MCF 10A (cell line): ENCODE results near the gene CYB561A3. TPM values are rescaled to one million over a fixed set of nuclear protein-coding genes. Genes with fewer than 3 reads are reported as not detected.

ENCODE experiments used
- BruUV-seq: library from RNA; stranded (reverse); fragments of 400-500 nt; replicated peaks from 2 replicates; lab custom pipeline; 2021; lab: Mats Ljungman, UMichigan
- CTCF ChIA-PET: fragments of 300-600 bp; sonication (Branson Sonifier 250); formaldehyde crosslinking; extraction: SDS; loops from one replicate; lab custom pipeline; 2021; ENCODE audit warnings: antibody characterized with exemption, inconsistent platforms; lab: Yijun Ruan, JAX
- POLR2A ChIA-PET: fragments of 300-600, 350-650 bp; sonication (Branson Sonifier 250); formaldehyde crosslinking; extraction: SDS; loops from one replicate; lab custom pipeline; 2020; ENCODE audit warnings: antibody characterized with exemption, inconsistent platforms; lab: Yijun Ruan, JAX
- DNase-seq: peaks from one replicate; pipeline ENCODE4 v3.0.0-alpha.2; 2018; ENCODE audit not compliant: unreplicated experiment
- H3K27ac Mint-ChIP-seq: one replicate; pipeline ENCODE4 v1.8.0; 2022; ENCODE audit warnings: mild to moderate bottlenecking, low read depth, mixed read lengths; ENCODE audit not compliant: unreplicated experiment
- H3K27me3 Mint-ChIP-seq: one replicate; pipeline ENCODE4 v1.8.0; 2022; ENCODE audit warnings: mixed read lengths; ENCODE audit not compliant: insufficient read depth, unreplicated experiment
- H3K36me3 Mint-ChIP-seq: one replicate; pipeline ENCODE4 v1.8.0; 2022; ENCODE audit warnings: mild to moderate bottlenecking, moderate library complexity, mixed read lengths; ENCODE audit not compliant: insufficient read depth, unreplicated experiment
- H3K4me1 Mint-ChIP-seq: one replicate; pipeline ENCODE4 v1.8.0; 2022; ENCODE audit warnings: mixed read lengths; ENCODE audit not compliant: insufficient read depth, unreplicated experiment
- H3K4me3 Mint-ChIP-seq: one replicate; pipeline ENCODE4 v1.8.0; 2022; ENCODE audit warnings: mild to moderate bottlenecking, moderate library complexity, mixed read lengths; ENCODE audit not compliant: unreplicated experiment
- H3K9me3 Mint-ChIP-seq: one replicate; pipeline ENCODE4 v1.8.0; 2022; ENCODE audit warnings: mixed read lengths; ENCODE audit not compliant: unreplicated experiment
- intact Hi-C: fragments of 100-400 bp; cut with micrococcal nuclease; formaldehyde crosslinking; loops from 2 replicates; pipeline ENCODE4 v1.14.1; 2022
- total RNA-seq: library from RNA; stranded (reverse); gene quantifications from 2 replicates; pipeline ENCODE4 v1.2.3, GENCODE V29; 2022
- TF ChIP-seq, protein P1 (sequence below): fragments of 200-600 bp; IDR thresholded peaks from one replicate; pipeline ENCODE4 v1.8.0; 2022; ENCODE audit warnings: antibody characterized with exemption, mild to moderate bottlenecking; ENCODE audit not compliant: unreplicated experiment

Gene CYB561A3
- total RNA-seq, 1 experiment from 2014 or later: 28.4 TPM

- CTCF ChIA-PET: interaction anchor here (3.0 kb wide), 1 partner anchor 8 kb away, joined by 23 read pairs; no protein-coding TSS in a partner anchor
Observed at GRCh38 chr11:61343792-61344745, 17.6 kb downstream of the CYB561A3 start.

GRCh38 chr11:61342207-61342803 is 19.4 kb downstream of the CYB561A3 start:
- TF ChIP-seq, protein P1, sequence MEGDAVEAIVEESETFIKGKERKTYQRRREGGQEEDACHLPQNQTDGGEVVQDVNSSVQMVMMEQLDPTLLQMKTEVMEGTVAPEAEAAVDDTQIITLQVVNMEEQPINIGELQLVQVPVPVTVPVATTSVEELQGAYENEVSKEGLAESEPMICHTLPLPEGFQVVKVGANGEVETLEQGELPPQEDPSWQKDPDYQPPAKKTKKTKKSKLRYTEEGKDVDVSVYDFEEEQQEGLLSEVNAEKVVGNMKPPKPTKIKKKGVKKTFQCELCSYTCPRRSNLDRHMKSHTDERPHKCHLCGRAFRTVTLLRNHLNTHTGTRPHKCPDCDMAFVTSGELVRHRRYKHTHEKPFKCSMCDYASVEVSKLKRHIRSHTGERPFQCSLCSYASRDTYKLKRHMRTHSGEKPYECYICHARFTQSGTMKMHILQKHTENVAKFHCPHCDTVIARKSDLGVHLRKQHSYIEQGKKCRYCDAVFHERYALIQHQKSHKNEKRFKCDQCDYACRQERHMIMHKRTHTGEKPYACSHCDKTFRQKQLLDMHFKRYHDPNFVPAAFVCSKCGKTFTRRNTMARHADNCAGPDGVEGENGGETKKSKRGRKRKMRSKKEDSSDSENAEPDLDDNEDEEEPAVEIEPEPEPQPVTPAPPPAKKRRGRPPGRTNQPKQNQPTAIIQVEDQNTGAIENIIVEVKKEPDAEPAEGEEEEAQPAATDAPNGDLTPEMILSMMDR: no peak
- Mint-ChIP-seq H3K4me3 (no peak overlapping the region), H3K9me3 (no peaks in the 10 kb centered on the region), H3K27ac (peak overlapping the region; percentile 74), H3K36me3 (peaks cover 42% of the 10 kb centered on the region), H3K27me3 (no peaks in the 10 kb centered on the region), H3K4me1 (no peaks in the 10 kb centered on the region)
- ChIA-PET CTCF (interaction anchor here (1.0 to 10.1 kb wide), 4 partner anchors 9 to 50 kb away, joined by 3 to 439 read pairs (median 6); partner anchors contain the start of gene TMEM216), POLR2A (interaction anchor here (1.2 kb wide), 1 partner anchor 20 kb away, joined by 7 read pairs; the partner anchor contains the start of genes CYB561A3 and TMEM138)
- no TSS peak for BruUV-seq
- intact Hi-C loops: no loop called here
- DNase-seq: no peak

More at GRCh38 chr11:61343792-61344745, 17.6 kb downstream of the CYB561A3 start:
- no peaks in the 10 kb centered on the region for H3K27me3 Mint-ChIP-seq
- H3K9me3 Mint-ChIP-seq: no peaks in the 10 kb centered on the region
- no peak overlapping the region for H3K4me3 Mint-ChIP-seq
- H3K27ac Mint-ChIP-seq: no peak overlapping the region
- H3K36me3 Mint-ChIP-seq: peaks cover 50% of the 10 kb centered on the region
- H3K4me1 Mint-ChIP-seq: no peaks in the 10 kb centered on the region
- POLR2A ChIA-PET: interaction anchor here (0.7 kb wide), 1 partner anchor 16 kb away, joined by 4 read pairs; no protein-coding TSS in a partner anchor
- DNase-seq: no peak
- intact Hi-C loops: no loop called here
- BruUV-seq: no TSS peak
- TF ChIP-seq, protein P1: no peak

DNA sequence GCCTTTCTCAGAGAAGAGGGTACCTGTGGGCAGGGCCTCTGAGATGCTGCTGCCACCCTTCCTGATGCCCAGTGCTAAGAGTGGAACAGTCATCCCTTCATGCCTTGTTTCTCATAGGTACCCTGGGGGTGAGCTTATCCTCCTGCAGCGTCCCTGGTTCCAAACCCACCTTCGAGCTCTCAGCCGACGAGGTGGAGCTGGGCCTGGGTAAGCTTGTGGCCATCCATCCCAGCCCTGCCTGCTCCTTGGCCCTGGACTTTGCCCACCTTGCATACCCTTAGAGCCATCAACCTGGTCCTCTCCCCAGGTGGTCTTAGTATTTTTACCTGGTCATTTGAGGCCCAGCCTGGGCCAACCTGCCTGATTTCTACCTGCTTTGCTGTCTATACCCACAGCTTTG is 20.0 kb downstream of the CYB561A3 start:
- ChIA-PET CTCF (interaction anchor here (1.0 to 10.1 kb wide), 4 partner anchors 10 to 51 kb away, joined by 3 to 439 read pairs (median 6); partner anchors contain the start of gene TMEM216), POLR2A (interaction anchor here (1.2 kb wide), 1 partner anchor 20 kb away, joined by 7 read pairs; the partner anchor contains the start of genes CYB561A3 and TMEM138)
- H3K27ac Mint-ChIP-seq: peak overlapping the region; percentile 74
- peaks cover 43% of the 10 kb centered on the region for H3K36me3 Mint-ChIP-seq
- H3K4me1 Mint-ChIP-seq: peaks cover 3% of the 10 kb centered on the region
- no peaks in the 10 kb centered on the region for H3K27me3 Mint-ChIP-seq
- H3K4me3 Mint-ChIP-seq: no peak overlapping the region
- no peak for DNase-seq
- no peaks in the 10 kb centered on the region for H3K9me3 Mint-ChIP-seq
- TF ChIP-seq, protein P1: no peak
- no TSS peak for BruUV-seq
- intact Hi-C loops: no loop called here
